Posterior cingulate gyrus (tissue), 11 donors: ENCODE data around the gene CYP2F1.
"Not testable (repeated sequence)": the region's sequence is repeated elsewhere in the genome, so short reads cannot be mapped to it uniquely, and the experiment has no call there.

Experiments
- DNase-seq, 10 donors: peaks; one replicate each; pipeline versions ENCODE4 v3.0.0 to v3.0.0-alpha.2; 2020 to 2021; ENCODE audit warnings: mixed read lengths in 3 of 10
- intact Hi-C: fragments of 100-400 bp; cut with DNase I; formaldehyde crosslinking; loops from one replicate; pipeline ENCODE4 v1.15.1; 2023

CYP2F1 gene

GRCh38 chr19:41114132-41114531, at the start of gene CYP2F1:
Gene CYP2F1, plus strand, starts transcription at chr19:41114432. Its CDS starts 1,757 bp downstream, at chr19:41116189.
- no peak for DNase-seq
- intact Hi-C loops = no loop called here

GRCh38 chr19:41064974-41065569, 49.2 kb upstream of the CYP2F1 start:
- DNase-seq = no peak
- intact Hi-C loops = no loop called here

- intact Hi-C loops = no loop called here
- DNase-seq = no peak
These were observed 37.9 kb upstream of the CYP2F1 start for GRCh38 chr19:41076286-41076685.

- DNase-seq = no peak
- intact Hi-C loops = no loop called here
These were observed 30.7 kb upstream of the CYP2F1 start for GRCh38 chr19:41083516-41083915.

- intact Hi-C loops = no loop called here
- DNase-seq = no peak
These were observed 28.4 kb upstream of the CYP2F1 start for GRCh38 chr19:41085748-41086415.

GRCh38 chr19:41088151-41088550, 26.1 kb upstream of the CYP2F1 start, which contains the start of gene CYP2A13:
Gene CYP2A13, plus strand, starts transcription at chr19:41088451. Its CDS starts 21 bp downstream, at chr19:41088472.
- no peak for DNase-seq
- intact Hi-C loops = no loop called here

- no peak for DNase-seq
- intact Hi-C loops = no loop called here
These were observed 24.3 kb upstream of the CYP2F1 start for GRCh38 chr19:41089959-41090358.

GRCh38 chr19:41095703-41096102, 18.5 kb upstream of the CYP2F1 start:
- DNase-seq = no peak
- intact Hi-C loops = no loop called here

- intact Hi-C loops = no loop called here
These were observed 17.9 kb upstream of the CYP2F1 start for GRCh38 chr19:41096353-41096752.

GRCh38 chr19:41097302-41097701, 16.9 kb upstream of the CYP2F1 start:
- DNase-seq = no peak
- intact Hi-C loops = no loop called here

More at GRCh38 chr19:41096353-41096752, 17.9 kb upstream of the CYP2F1 start:
- DNase-seq = no peak

GRCh38 chr19:41098762-41099161, 15.5 kb upstream of the CYP2F1 start:
- intact Hi-C loops = no loop called here
- DNase-seq = no peak

- intact Hi-C loops = not testable (repeated sequence)
These were observed 12.0 kb upstream of the CYP2F1 start for GRCh38 chr19:41102210-41102609.

GRCh38 chr19:41106177-41106576, 8.1 kb upstream of the CYP2F1 start:
- no peak for DNase-seq

More at GRCh38 chr19:41102210-41102609, 12.0 kb upstream of the CYP2F1 start:
- DNase-seq = not testable (repeated sequence)

GRCh38 chr19:41111296-41111695, 2.9 kb upstream of the CYP2F1 start:
- no peak for DNase-seq
- intact Hi-C loops = no loop called here

More at GRCh38 chr19:41106177-41106576, 8.1 kb upstream of the CYP2F1 start:
- intact Hi-C loops = no loop called here

- intact Hi-C loops = no loop called here
- DNase-seq = no peak
These were observed 2.4 kb upstream of the CYP2F1 start for GRCh38 chr19:41111750-41112295.

GRCh38 chr19:41112728-41113290, 1.4 kb upstream of the CYP2F1 start:
- intact Hi-C loops = no loop called here
- no peak for DNase-seq

- peak in 1 of 10 donors; percentile 43 for DNase-seq
- intact Hi-C loops = no loop called here
These were observed 2.0 kb downstream of the CYP2F1 start for GRCh38 chr19:41116261-41116660.

GRCh38 chr19:41120929-41121911, 7.0 kb downstream of the CYP2F1 start:
- DNase-seq, intact Hi-C loops: not testable (repeated sequence)

- DNase-seq, intact Hi-C loops: not testable (repeated sequence)
These were observed 8.6 kb downstream of the CYP2F1 start for GRCh38 chr19:41122846-41123245.

- DNase-seq = no peak
- intact Hi-C loops = no loop called here
These were observed 9.6 kb downstream of the CYP2F1 start for GRCh38 chr19:41123716-41124294.
